GM19395 (cell line): ENCODE results near the gene COL5A2.
A peak's percentile ranks its signal among the peaks of the same experiment; 100 is the strongest.

ENCODE experiments used
- ATAC-seq: cut with Tn5 transposase; IDR thresholded peaks from one replicate; pipeline ENCODE4 v1.9.1; 2021; ENCODE audit warnings: mild to moderate bottlenecking, moderate library complexity; ENCODE audit not compliant: unreplicated experiment

Gene COL5A2

DNA sequence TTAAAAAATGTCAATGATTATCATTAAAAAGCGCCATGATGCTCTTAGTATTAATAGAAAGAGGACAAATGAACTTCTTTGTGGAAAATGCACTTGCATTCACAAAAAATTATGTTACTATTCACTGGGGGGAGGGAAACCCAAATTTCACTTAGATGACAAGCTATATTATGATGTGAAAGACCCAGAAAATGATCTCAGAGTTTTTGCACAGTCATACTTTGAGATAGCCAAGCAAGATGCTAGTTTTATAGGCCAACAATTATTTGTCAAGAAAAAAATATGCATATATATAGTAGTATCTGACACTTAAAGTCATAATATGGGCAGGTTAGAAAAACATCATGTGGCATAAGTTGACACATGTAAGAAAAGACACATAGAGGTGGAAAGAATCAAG, 31.6 kb downstream of the COL5A2 start:
- ATAC-seq, result no peak

DNA sequence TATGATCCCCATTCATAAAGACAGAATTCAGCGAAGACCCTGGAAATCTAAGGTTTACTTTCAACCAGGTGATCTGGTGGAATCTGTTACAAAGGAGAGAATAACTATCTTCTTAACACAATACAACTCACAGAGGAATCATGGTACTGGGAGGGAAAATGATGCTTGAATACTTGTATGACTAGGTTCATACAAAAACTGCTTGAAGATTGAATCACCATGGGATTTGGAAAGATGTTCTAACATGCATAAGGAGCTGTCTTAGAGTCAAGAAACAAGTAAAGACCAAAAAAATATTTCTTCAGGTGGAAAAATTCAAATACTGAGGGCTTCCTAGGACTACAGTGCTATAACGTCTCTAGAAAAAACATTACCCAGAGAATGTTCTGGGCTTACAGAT, 32.2 kb downstream of the COL5A2 start:
- ATAC-seq, result no peak

DNA sequence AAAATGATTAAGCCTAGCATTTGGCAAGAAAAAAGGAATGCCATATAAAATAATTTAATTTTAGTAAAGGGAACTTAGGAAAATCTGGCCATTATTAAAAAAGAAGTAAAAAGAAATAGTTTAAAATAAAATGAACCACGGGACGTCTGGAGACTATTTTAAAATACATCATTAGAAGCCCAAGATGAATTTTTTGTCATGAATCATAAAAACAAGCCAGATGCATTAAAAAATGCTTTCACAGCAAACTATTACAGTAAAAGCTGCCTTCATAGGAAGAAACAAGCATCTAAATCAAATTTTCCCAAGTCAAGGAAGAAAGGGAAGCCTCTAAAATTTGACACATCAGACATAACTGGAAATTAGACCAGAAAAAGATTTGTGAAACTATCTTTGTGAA, 33.0 kb downstream of the COL5A2 start:
- no peak for ATAC-seq

DNA sequence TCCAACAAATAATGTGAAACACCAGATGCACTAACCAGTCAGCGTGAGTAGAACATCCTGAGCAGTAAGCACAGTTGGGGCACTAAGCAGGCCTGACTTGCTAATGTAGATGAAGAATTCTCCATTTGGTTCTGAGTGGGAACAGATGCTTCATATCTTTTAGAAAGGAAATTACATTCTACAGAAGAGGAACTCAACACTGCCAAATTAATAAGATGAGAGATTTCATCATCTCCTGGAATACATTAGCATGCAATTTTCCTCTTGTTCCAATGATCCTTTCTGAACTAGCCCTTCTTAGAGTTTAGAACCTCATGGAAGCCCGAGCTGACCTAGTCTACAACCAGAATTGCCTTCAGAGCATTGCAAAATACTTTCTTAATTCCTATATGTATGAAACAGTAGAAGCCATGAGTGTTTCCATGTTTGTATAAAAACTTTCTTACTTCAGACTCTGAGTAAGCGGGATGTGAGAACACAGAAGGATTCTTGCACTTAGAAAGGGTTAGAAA, 34.8 kb downstream of the COL5A2 start:
- no peak for ATAC-seq

DNA sequence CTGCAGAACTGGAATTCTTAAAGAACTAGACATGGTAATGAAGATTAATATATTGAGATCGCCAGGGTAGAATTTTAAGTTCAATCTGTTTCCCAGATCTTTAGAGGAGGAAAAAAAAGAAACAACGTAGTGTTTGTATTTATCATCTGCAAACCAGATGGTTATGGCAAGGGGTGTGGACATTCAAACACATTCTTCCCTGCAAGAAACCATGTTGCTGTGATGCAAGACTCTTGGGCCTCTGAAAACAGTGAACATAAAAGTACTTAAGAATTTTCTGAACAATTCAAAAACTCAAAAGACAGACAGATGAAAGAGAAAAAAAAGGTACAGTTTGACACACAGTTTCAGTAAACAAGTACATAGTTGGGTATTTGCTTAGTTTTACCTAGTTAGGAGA, 35.6 kb downstream of the COL5A2 start:
- ATAC-seq, result no peak

DNA sequence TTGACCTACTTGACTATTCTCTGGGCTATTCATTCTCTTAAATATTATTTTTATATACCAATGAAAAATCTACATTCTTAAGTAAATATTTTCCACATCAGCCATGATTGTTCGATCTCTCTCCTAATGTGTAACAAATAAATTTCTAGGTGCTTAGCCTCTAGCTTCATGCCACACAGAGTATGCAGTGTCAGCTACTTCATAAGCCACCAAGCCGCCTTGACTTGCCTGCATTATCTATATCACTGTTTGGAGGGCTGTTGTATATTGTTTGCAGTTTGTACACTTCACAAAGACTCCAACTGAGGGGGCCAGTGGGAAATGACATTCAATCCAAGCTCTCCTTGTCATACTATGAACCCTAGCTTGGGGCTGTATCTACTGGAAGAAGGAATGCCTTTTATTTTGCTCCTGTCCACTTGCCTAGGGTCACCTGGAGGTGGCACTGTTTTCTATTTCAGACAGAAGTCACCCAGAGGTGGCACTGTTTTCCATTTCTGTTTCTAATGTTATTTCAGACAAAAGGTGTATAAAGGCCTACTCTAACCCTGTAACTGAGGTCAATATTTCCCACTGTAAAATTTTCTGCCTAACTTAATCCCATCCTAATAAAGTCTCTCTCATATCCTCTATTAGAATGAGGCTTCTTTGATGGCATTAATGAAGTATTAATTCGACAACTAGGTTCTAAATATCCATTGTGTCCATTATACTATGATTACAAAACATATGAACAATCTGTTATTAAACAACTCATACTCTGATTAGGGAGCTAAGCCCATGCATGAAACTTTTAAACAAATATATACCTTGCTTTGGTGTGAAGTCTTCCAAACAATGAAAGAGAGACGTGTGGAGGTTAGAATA, 36.4 kb downstream of the COL5A2 start:
- ATAC-seq, result peak; percentile 98

DNA sequence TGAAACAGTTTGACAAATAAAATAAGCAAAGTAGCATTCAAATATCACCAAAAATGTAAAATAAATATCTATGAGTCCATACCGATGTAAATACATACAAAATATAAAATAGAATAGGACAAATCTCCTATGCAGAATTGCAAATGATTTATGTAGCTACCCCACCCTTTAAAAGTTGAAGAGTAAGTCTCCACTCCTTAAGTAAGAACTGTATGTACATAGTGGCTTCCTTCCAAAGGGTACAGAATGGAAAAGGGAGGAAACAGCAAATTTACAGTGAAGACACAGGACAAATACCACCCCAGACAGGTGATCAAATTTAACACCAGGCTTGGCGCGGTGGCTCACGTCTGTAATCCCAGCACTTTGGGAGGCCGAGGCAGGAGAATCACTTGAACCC, 40.8 kb downstream of the COL5A2 start:
- no peak for ATAC-seq

DNA sequence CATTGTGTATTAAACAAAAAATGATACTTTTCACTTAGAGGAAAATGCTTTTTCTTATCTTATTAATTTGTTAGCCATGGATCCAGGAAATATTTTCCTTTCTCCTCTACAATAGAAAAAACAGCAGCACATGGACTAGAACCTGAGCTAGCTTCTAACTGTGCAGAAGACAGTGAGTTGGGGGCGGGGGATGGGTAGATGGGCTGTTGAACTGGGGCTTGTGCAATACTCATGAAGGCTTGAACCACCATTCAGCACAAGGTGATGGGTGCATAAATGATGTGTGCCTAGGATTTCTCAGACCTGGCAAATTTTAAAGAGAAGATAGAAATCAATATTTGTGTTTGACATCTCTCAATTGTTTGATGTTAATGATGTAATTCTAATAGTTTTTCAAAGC, 42.0 kb downstream of the COL5A2 start:
- no peak for ATAC-seq

DNA sequence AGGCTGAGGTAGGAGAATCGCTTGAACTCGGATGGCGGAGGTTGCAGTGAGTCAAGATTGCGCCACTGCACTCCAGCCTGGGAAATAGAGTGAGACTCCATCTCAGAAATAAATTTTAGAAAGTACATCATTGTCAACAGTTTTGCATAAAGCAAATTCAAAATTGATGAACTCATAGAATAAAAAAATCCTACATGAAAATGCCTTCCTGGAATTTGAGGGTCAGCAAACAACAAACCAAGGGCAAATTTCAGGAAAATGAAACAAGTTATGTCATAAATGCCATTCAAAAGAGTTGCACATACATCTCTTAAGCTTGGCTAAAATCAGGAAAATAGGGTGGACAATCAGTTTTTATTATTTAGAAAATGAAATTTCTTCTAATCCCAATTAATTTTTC, 45.1 kb downstream of the COL5A2 start:
- no peak for ATAC-seq

DNA sequence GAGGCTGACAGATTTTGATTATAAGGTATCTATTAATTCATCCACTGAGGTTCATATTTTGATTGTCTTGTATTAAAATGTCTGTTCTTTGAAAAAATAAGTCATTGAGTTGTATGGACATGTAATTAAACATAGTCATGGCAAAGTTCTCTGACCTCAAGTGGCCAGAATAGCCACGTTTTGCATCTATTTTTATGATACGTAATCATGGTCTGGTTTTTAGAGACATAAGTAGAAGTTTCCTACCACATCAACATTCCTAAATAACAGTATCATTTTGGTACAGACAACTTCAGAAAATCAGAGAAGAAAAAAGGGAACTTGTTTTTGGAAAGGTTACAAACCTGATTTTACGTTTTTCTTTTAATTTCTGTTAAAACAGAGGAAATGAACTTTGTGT, 47.6 kb downstream of the COL5A2 start:
- ATAC-seq, result no peak

DNA sequence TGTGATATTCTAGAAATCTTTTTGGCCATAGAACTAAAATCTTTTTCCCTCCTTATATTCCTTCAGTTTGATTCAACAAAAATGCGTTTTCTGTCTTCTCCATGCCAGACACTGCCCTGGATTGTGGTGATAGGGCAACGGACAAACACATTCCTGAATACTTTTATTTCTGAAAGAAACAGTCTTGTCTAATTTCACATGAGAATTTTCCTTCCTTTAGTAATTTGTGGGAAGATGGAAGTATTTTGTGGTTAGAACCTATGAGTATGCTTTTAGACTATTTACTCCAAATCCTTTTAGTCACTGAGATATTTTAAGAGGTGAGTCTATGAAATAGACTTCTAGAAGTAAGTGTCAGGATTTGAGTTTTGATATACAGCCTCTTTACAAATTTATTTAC, 49.6 kb downstream of the COL5A2 start:
- ATAC-seq, result no peak

DNA sequence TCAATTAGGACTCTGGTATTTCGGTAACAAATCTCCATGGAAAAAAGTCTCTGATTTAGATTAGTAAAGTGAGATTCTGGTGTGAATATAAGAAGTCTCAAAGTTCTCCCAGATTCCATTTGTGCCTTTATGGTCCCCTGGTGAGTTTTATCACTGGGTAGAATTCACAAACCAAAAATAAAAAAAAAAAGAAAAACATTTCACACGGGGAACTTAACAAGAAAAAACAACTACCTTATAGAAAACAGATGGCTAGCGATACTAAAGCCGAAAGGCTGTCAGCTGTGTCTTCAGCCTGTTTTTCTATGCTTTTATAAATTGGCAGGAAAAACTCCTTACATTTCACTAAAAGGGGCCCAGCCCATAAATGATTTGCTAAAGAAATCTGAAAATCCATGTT, 50.6 kb downstream of the COL5A2 start:
- no peak for ATAC-seq

DNA sequence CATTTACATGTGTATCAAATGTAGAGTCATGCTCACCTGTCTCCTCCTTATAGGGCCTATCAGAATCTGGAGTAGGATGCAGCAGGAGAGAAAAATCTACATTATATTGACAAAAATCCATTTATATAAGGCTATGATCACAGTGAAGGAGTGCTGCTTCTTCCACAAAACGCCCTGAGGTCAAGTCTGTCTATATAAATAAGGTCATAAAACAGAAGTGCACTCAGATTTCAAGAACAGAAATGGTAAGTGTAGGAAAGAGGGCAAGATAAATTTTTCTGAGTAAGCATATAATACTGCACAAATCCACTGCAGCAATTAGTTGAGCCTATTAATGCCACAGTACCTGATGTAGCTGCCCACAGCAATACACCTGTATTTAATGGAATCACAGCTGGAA, 51.8 kb downstream of the COL5A2 start:
- no peak for ATAC-seq

DNA sequence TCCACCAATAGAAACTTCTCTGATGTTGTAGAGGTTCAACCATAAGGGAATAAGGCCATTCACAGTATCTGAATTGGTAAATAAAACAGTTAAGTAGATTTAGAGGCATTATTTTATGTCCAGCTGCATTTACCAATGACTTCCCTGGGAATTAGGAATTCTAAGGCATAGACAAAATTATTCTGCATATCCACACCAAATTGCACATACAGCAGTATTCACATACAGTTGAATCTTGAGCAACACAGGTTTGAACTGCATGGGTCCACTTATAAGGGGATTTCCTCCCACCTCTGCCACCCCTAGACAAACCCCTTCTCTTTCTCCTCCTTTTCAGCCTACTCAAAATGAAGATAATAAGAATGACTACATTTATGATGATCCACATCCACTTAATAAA, 54.4 kb downstream of the COL5A2 start:
- ATAC-seq, result no peak

DNA sequence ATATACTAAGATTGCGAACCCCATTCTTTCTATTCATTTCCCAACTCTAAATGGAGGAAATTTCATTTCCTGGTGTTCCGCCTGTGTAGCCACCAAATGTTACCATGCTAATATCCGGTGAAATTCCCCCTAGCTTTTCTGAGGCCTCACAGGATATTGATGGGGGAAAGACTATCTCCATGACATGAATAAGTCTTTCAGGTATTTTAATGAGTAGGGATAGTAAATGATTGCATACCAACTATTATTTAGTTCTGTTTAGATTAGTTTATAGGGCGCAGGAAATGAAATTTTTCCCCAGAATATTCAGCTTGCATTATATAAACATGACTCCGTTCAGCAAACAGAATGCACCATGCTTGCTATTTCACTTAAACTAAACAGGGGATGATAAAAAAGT, 55.4 kb downstream of the COL5A2 start:
- ATAC-seq, result no peak

DNA sequence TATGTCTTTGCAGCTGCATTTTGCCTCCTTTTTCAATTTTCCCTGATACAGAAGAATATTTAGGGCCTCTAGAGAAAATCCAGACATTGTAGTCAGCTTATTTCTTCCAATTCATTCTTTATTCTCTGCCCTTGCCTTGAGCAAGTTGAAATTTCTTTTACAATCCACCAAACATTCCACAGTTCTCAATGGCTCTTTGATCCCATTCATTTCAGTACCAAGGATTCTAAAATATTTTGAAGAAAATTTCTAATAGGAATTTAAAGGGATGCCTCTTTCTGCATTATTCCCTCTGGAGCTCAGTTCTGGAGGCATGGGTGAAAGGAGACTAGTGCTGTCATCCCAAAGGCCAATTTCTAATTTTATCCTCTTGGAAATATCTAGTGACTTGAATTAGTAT, 61.2 kb downstream of the COL5A2 start:
- ATAC-seq, result no peak

DNA sequence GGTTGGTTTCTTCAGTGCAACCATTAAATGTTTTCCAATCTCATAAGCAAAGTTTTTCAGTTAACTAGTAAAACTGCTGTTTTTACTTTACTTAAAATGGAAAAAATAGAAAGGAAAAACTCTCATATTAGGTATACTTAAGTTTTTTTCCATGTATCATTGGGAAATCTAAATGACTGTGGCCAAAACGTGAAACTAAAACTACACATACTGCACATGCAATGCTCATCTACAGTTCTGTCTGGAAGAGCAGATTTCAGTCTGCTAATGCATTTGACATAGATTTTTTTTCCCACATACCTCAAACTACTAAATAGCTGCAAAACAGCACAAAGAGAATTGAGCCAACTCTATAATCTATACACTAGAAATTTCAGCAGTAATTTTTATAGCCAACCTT, 62.6 kb downstream of the COL5A2 start:
- ATAC-seq, result no peak

DNA sequence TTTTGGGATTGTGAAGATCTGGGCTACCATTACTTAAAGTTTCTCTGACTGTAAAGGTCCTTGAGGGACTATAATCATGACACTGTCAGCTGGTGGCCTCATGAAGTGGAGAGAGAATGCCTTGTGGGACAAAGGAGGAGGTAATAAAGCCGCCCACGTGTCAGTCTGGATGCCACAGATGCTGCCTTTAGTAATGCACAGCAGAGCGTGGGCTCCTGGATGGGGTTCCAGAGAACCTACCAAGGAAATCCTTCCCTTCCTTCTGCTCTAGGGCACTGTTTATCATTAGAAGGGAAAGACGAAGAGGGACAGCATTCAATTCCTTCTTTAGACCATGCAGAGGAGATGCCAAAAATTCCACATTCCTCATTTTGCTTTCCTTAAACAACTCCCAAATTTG, 63.5 kb downstream of the COL5A2 start:
- ATAC-seq, result no peak

DNA sequence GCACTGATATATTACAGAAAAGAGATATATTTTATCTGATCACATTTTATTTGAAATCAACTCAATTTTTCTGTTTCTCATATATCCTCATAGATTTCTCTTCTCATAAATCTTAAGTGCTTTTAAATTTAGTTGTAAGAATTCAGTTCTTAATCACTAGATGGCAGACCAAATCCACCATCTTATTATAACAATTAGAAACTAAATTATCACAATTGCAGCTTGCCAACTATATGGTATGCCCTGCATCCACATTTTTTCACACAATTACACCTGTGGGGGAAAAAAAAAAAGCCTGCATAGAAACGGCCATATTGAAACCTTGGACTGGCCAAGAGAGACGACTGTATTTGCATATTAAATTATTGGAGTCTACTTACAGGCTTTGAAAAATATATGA, 64.4 kb downstream of the COL5A2 start:
- ATAC-seq, result no peak

DNA sequence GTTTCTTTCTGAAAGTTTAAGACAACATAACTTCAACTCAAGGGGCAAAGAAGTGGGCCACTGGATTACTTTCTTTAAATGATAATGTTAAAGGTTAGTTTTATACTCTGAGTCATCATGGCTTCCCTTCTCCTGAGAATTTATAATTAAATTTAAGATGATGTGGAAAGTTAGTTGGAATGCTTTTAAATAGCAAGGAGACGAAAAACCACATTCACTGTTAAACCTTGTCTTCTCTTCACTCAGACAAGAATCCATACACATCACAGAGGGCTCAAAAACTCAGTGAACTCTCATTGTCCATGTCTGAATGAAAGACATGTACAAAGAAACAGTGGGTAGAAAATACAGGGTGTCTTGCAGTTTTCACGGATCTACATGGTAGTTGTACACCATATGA, 65.6 kb downstream of the COL5A2 start:
- no peak for ATAC-seq

DNA sequence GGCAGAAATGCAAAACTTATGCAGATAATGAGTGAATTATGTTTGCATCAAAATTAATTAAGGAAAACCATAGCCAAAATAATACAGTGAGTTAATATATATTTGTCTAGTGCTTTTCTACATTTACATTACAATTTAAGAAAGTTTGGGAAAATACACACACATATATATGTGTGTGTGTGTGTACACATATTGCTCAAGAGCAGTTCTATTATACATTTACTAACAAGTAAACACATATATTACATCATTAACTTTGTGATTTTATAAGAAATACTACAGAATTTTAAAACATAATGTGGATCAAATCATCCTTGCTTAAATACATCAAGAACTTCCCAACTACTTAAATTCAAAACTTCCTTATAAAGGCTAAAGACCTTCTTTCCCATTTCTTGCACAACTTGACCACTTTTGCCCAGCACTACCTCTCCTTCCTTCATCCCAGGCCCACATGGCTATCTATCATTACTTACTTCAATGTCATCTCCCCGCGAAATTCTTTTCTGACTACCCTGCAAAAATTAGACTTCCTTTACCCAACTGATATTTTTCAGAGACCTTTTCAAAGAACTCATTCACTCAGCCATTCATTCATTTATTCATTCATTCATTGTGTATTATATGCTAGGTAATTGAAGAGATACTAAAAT, 68.4 kb downstream of the COL5A2 start:
- no peak for ATAC-seq

DNA sequence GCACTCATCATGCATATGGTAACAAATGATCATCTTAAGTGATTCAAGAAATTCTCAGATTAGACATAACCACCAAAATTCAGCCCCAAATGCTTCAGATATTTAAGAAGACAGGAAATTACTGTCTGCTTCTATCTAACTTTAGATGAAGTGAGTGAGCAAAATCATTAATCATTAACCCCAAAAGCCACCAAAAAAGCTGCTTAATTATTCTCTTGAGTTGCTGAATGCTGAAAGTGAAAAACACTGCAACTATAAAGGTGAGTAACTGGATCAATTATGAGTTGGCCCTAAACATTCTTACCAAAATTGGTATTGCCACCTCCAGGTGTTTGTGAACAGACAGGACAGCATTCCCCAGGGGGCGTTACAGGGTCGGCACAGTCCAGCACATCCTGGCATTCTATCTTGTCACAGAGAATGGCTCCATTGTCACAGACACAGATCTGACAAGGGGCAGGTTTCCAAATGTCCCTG, 69.6 kb downstream of the COL5A2 start:
- peak; percentile 94 for ATAC-seq
